SH-SY5Y (cell line): ENCODE results near the gene ZFHX3.

Experiments
- GATA2 ChIP-seq: IDR thresholded peaks from 2 replicates; pipeline ENCODE4 v1.6.1; 2011; ENCODE audit warnings: mild to moderate bottlenecking, low read depth, low read length
- GATA3 ChIP-seq: IDR thresholded peaks from 2 replicates; pipeline ENCODE4 v1.6.1; 2011; ENCODE audit warnings: low read depth, mild to moderate bottlenecking, low read length, moderate library complexity

DNA sequence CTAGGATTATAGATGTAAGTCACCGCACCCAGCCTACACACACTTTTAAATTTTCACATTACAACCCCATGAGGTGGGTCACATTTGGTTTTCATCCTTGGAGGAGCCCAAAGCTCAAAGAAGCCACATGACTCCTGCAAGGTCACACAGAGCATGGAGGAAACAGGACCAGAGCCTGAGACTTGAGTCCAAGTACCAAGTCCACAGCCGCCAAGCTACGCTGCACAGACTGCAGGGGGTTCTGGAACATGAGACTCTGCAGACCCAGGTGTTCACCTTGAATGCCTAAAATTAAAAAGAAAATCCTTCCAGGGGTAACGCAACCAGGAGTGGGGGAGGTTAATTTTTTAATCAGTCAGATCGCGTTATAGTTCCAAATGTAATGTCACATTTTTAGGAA is 150.2 kb downstream of the ZFHX3 start:
- TF ChIP-seq GATA2 (no peak), GATA3 (no peak)
